ENCODE data around the gene USP25.

USP25 gene

GRCh38 chr21:15719976-15720375 is 9.8 kb upstream of the USP25 start:
- TF ChIP-seq FOXP2 (optimal IDR thresholded peaks at IDR 0.05; ENCODE audit: borderline replicate concordance, extremely low read depth, extremely low read length, insufficient read depth): no peak
- TF ChIP-seq, protein P1, sequence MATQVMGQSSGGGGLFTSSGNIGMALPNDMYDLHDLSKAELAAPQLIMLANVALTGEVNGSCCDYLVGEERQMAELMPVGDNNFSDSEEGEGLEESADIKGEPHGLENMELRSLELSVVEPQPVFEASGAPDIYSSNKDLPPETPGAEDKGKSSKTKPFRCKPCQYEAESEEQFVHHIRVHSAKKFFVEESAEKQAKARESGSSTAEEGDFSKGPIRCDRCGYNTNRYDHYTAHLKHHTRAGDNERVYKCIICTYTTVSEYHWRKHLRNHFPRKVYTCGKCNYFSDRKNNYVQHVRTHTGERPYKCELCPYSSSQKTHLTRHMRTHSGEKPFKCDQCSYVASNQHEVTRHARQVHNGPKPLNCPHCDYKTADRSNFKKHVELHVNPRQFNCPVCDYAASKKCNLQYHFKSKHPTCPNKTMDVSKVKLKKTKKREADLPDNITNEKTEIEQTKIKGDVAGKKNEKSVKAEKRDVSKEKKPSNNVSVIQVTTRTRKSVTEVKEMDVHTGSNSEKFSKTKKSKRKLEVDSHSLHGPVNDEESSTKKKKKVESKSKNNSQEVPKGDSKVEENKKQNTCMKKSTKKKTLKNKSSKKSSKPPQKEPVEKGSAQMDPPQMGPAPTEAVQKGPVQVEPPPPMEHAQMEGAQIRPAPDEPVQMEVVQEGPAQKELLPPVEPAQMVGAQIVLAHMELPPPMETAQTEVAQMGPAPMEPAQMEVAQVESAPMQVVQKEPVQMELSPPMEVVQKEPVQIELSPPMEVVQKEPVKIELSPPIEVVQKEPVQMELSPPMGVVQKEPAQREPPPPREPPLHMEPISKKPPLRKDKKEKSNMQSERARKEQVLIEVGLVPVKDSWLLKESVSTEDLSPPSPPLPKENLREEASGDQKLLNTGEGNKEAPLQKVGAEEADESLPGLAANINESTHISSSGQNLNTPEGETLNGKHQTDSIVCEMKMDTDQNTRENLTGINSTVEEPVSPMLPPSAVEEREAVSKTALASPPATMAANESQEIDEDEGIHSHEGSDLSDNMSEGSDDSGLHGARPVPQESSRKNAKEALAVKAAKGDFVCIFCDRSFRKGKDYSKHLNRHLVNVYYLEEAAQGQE (IDR thresholded peaks at IDR 0.05; ENCODE audit: insufficient read depth in 1 of 2, low read depth in 2 of 2, low read length in 2 of 2): no peak
- TF ChIP-seq TAF1 (IDR thresholded peaks at IDR 0.05; ENCODE audit: borderline replicate concordance, insufficient read depth, low read length): no peak
- TF ChIP-seq POLR2AphosphoS5 (IDR thresholded peaks at IDR 0.05; ENCODE audit: low read depth, low read length): no peak
- no peak for TF ChIP-seq SIN3A (IDR thresholded peaks at IDR 0.05; ENCODE audit: borderline replicate concordance, insufficient read depth, low read length)

- TF ChIP-seq, protein P1 (IDR thresholded peaks at IDR 0.05; ENCODE audit: insufficient read depth in 1 of 2, low read depth in 2 of 2, low read length in 2 of 2): no peak
- TF ChIP-seq POLR2AphosphoS5 (IDR thresholded peaks at IDR 0.05; ENCODE audit: low read depth, low read length): no peak
- no peak for TF ChIP-seq FOXP2 (optimal IDR thresholded peaks at IDR 0.05; ENCODE audit: borderline replicate concordance, extremely low read depth, extremely low read length, insufficient read depth)
- no peak for TF ChIP-seq SIN3A (IDR thresholded peaks at IDR 0.05; ENCODE audit: borderline replicate concordance, insufficient read depth, low read length)
- TF ChIP-seq TAF1 (IDR thresholded peaks at IDR 0.05; ENCODE audit: borderline replicate concordance, insufficient read depth, low read length): no peak
Observed at GRCh38 chr21:15722591-15723324, 7.0 kb upstream of the USP25 start.

DNA sequence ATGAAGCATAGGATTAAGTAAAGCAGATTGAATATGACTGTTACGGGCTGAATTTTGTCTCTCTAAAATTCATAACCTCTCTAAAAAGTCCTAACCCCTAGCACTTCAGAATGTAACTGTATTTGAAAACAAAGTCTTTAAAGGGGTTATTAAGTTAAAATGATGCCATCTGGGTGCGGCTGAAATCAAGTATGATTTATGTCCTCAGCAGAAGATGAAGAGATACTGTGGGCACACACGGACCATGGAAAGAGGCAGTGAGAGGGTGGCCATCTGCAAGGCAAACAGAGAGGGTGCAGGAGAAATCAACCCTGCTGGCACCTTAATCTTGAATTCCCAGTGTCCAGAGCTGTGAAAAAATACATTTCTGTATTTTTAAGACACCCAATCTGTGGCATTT is 3.8 kb upstream of the USP25 start:
- TF ChIP-seq FOXP2 (optimal IDR thresholded peaks at IDR 0.05; ENCODE audit: borderline replicate concordance, extremely low read depth, extremely low read length, insufficient read depth): no peak
- TF ChIP-seq POLR2AphosphoS5 (IDR thresholded peaks at IDR 0.05; ENCODE audit: low read depth, low read length): no peak
- TF ChIP-seq SIN3A (IDR thresholded peaks at IDR 0.05; ENCODE audit: borderline replicate concordance, insufficient read depth, low read length): no peak
- TF ChIP-seq TAF1 (IDR thresholded peaks at IDR 0.05; ENCODE audit: borderline replicate concordance, insufficient read depth, low read length): no peak
- TF ChIP-seq, protein P1 (IDR thresholded peaks at IDR 0.05; ENCODE audit: insufficient read depth in 1 of 2, low read depth in 2 of 2, low read length in 2 of 2): no peak

GRCh38 chr21:15728046-15728445 is 1.7 kb upstream of the USP25 start:
- TF ChIP-seq TAF1 (IDR thresholded peaks at IDR 0.05; ENCODE audit: borderline replicate concordance, insufficient read depth, low read length): no peak

- TF ChIP-seq FOXP2 (optimal IDR thresholded peaks at IDR 0.05; ENCODE audit: borderline replicate concordance, extremely low read depth, extremely low read length, insufficient read depth) (no peak), TAF1 (IDR thresholded peaks at IDR 0.05; ENCODE audit: borderline replicate concordance, insufficient read depth, low read length) (no peak), SIN3A (IDR thresholded peaks at IDR 0.05; ENCODE audit: borderline replicate concordance, insufficient read depth, low read length) (no peak), POLR2AphosphoS5 (IDR thresholded peaks at IDR 0.05; ENCODE audit: low read depth, low read length) (no peak)
- TF ChIP-seq, protein P1 (IDR thresholded peaks at IDR 0.05; ENCODE audit: insufficient read depth in 1 of 2, low read depth in 2 of 2, low read length in 2 of 2): no peak
Observed at GRCh38 chr21:15729346-15729673, 472 bp upstream of the USP25 start.

Data from PFSK-1 (cell line).